ENCODE results near the gene PLXNA4.

PLXNA4 gene

GRCh38 chr7:132560825-132561529 lies 15.3 kb downstream of the PLXNA4 start:
- Mint-ChIP-seq H3K9me3 (no peaks in the 10 kb centered on the region), H3K36me3 (ENCODE audit: low read depth) (no peaks in the 10 kb centered on the region), H3K27me3 (peaks cover 10% of the 10 kb centered on the region), H3K4me1 (ENCODE audit: low read depth) (peaks cover 3% of the 10 kb centered on the region), H3K4me3 (no peak overlapping the region), H3K27ac (no peak overlapping the region)

GRCh38 chr7:132560105-132560504 lies 16.2 kb downstream of the PLXNA4 start:
- Mint-ChIP-seq H3K4me3 (no peak overlapping the region), H3K36me3 (ENCODE audit: low read depth) (no peaks in the 10 kb centered on the region), H3K4me1 (ENCODE audit: low read depth) (peaks cover 3% of the 10 kb centered on the region), H3K27me3 (peaks cover 10% of the 10 kb centered on the region), H3K27ac (no peak overlapping the region), H3K9me3 (no peaks in the 10 kb centered on the region)

- Mint-ChIP-seq H3K36me3 (ENCODE audit: low read depth) (no peaks in the 10 kb centered on the region), H3K27ac (no peak overlapping the region), H3K4me3 (no peak overlapping the region), H3K9me3 (no peaks in the 10 kb centered on the region), H3K4me1 (ENCODE audit: low read depth) (peaks cover 3% of the 10 kb centered on the region), H3K27me3 (no peaks in the 10 kb centered on the region)
Observed at GRCh38 chr7:132558815-132559214, 17.5 kb downstream of the PLXNA4 start.

- Mint-ChIP-seq H3K9me3 (no peaks in the 10 kb centered on the region), H3K27ac (no peak overlapping the region), H3K4me3 (no peak overlapping the region), H3K36me3 (ENCODE audit: low read depth) (no peaks in the 10 kb centered on the region), H3K27me3 (no peaks in the 10 kb centered on the region), H3K4me1 (ENCODE audit: low read depth) (peaks cover 3% of the 10 kb centered on the region)
Observed at GRCh38 chr7:132557489-132558044, 18.7 kb downstream of the PLXNA4 start.

- H3K9me3 Mint-ChIP-seq = peaks cover 17% of the 10 kb centered on the region
- H3K27ac Mint-ChIP-seq = no peak overlapping the region
- no peak overlapping the region for H3K4me3 Mint-ChIP-seq
- peaks cover 3% of the 10 kb centered on the region for H3K4me1 Mint-ChIP-seq (ENCODE audit: low read depth)
- H3K27me3 Mint-ChIP-seq = no peaks in the 10 kb centered on the region
- H3K36me3 Mint-ChIP-seq (ENCODE audit: low read depth) = peaks cover 6% of the 10 kb centered on the region
Observed at GRCh38 chr7:132554446-132554845, 21.8 kb downstream of the PLXNA4 start.

- Mint-ChIP-seq H3K9me3 (peaks cover 17% of the 10 kb centered on the region), H3K4me3 (no peak overlapping the region), H3K4me1 (ENCODE audit: low read depth) (peaks cover 14% of the 10 kb centered on the region), H3K36me3 (ENCODE audit: low read depth) (peaks cover 6% of the 10 kb centered on the region), H3K27ac (no peak overlapping the region), H3K27me3 (no peaks in the 10 kb centered on the region)
Observed at GRCh38 chr7:132553031-132553430, 23.2 kb downstream of the PLXNA4 start.

GRCh38 chr7:132551886-132552285 lies 24.4 kb downstream of the PLXNA4 start:
- Mint-ChIP-seq H3K27ac (no peak overlapping the region), H3K4me3 (no peak overlapping the region), H3K9me3 (peaks cover 17% of the 10 kb centered on the region), H3K4me1 (ENCODE audit: low read depth) (peaks cover 19% of the 10 kb centered on the region), H3K27me3 (no peaks in the 10 kb centered on the region), H3K36me3 (ENCODE audit: low read depth) (peaks cover 6% of the 10 kb centered on the region)

GRCh38 chr7:132551439-132551838 lies 24.8 kb downstream of the PLXNA4 start:
- no peak overlapping the region for H3K4me3 Mint-ChIP-seq
- H3K27me3 Mint-ChIP-seq = no peaks in the 10 kb centered on the region
- no peak overlapping the region for H3K27ac Mint-ChIP-seq
- H3K36me3 Mint-ChIP-seq (ENCODE audit: low read depth) = peaks cover 6% of the 10 kb centered on the region
- peaks cover 17% of the 10 kb centered on the region for H3K9me3 Mint-ChIP-seq
- peaks cover 19% of the 10 kb centered on the region for H3K4me1 Mint-ChIP-seq (ENCODE audit: low read depth)

GRCh38 chr7:132548489-132549078 lies 27.7 kb downstream of the PLXNA4 start:
- H3K4me3 Mint-ChIP-seq = no peak overlapping the region
- H3K9me3 Mint-ChIP-seq = peaks cover 17% of the 10 kb centered on the region
- peaks cover 28% of the 10 kb centered on the region for H3K4me1 Mint-ChIP-seq (ENCODE audit: low read depth)
- no peak overlapping the region for H3K27ac Mint-ChIP-seq
- peaks cover 6% of the 10 kb centered on the region for H3K36me3 Mint-ChIP-seq (ENCODE audit: low read depth)
- no peaks in the 10 kb centered on the region for H3K27me3 Mint-ChIP-seq

GRCh38 chr7:132547821-132548220 lies 28.4 kb downstream of the PLXNA4 start:
- Mint-ChIP-seq H3K9me3 (peaks cover 17% of the 10 kb centered on the region), H3K4me1 (ENCODE audit: low read depth) (peaks cover 28% of the 10 kb centered on the region), H3K27ac (no peak overlapping the region), H3K27me3 (no peaks in the 10 kb centered on the region), H3K4me3 (no peak overlapping the region), H3K36me3 (ENCODE audit: low read depth) (peaks cover 6% of the 10 kb centered on the region)

GRCh38 chr7:132546366-132547127 lies 29.7 kb downstream of the PLXNA4 start:
- peaks cover 11% of the 10 kb centered on the region for H3K9me3 Mint-ChIP-seq
- H3K4me1 Mint-ChIP-seq (ENCODE audit: low read depth) = peaks cover 28% of the 10 kb centered on the region
- H3K4me3 Mint-ChIP-seq = no peak overlapping the region
- no peak overlapping the region for H3K27ac Mint-ChIP-seq
- no peaks in the 10 kb centered on the region for H3K27me3 Mint-ChIP-seq
- peaks cover 6% of the 10 kb centered on the region for H3K36me3 Mint-ChIP-seq (ENCODE audit: low read depth)

- H3K9me3 Mint-ChIP-seq = peaks cover 3% of the 10 kb centered on the region
- H3K4me3 Mint-ChIP-seq = no peak overlapping the region
- H3K27ac Mint-ChIP-seq = no peak overlapping the region
- H3K36me3 Mint-ChIP-seq (ENCODE audit: low read depth) = no peaks in the 10 kb centered on the region
- no peaks in the 10 kb centered on the region for H3K27me3 Mint-ChIP-seq
- H3K4me1 Mint-ChIP-seq (ENCODE audit: low read depth) = peaks cover 28% of the 10 kb centered on the region
Observed at GRCh38 chr7:132545756-132546155, 30.5 kb downstream of the PLXNA4 start.

GRCh38 chr7:132544999-132545398 lies 31.3 kb downstream of the PLXNA4 start:
- H3K36me3 Mint-ChIP-seq (ENCODE audit: low read depth) = no peaks in the 10 kb centered on the region
- no peak overlapping the region for H3K4me3 Mint-ChIP-seq
- H3K9me3 Mint-ChIP-seq = no peaks in the 10 kb centered on the region
- no peak overlapping the region for H3K27ac Mint-ChIP-seq
- H3K27me3 Mint-ChIP-seq = no peaks in the 10 kb centered on the region
- peaks cover 28% of the 10 kb centered on the region for H3K4me1 Mint-ChIP-seq (ENCODE audit: low read depth)

GRCh38 chr7:132544025-132544424 lies 32.2 kb downstream of the PLXNA4 start:
- Mint-ChIP-seq H3K9me3 (no peaks in the 10 kb centered on the region), H3K36me3 (ENCODE audit: low read depth) (no peaks in the 10 kb centered on the region), H3K4me1 (ENCODE audit: low read depth) (peaks cover 26% of the 10 kb centered on the region), H3K27me3 (no peaks in the 10 kb centered on the region), H3K4me3 (no peak overlapping the region), H3K27ac (no peak overlapping the region)

- no peaks in the 10 kb centered on the region for H3K27me3 Mint-ChIP-seq
- peaks cover 15% of the 10 kb centered on the region for H3K4me1 Mint-ChIP-seq (ENCODE audit: low read depth)
- no peaks in the 10 kb centered on the region for H3K9me3 Mint-ChIP-seq
- H3K27ac Mint-ChIP-seq = no peak overlapping the region
- H3K4me3 Mint-ChIP-seq = no peak overlapping the region
- H3K36me3 Mint-ChIP-seq (ENCODE audit: low read depth) = no peaks in the 10 kb centered on the region
Observed at GRCh38 chr7:132542895-132543294, 33.4 kb downstream of the PLXNA4 start.

Data from stimulated activated naive CD8-positive, alpha-beta T cell treated with anti-CD3 and anti-CD28 coated beads, Interleukin-15, Interleukin-2, amounts not matched to agents 100 ng/mL and 50 ng/mL, for 24 hours (primary cell).